GM12873 (cell line): ENCODE data around the gene FRMD3.

Experiments used
- CTCF ChIP-seq: IDR thresholded peaks from 2 replicates; pipeline ENCODE4 v1.5.1; 2012; ENCODE audit warnings: low read depth, mild to moderate bottlenecking, moderate library complexity, low read length, control low read depth; ENCODE audit not compliant: insufficient read depth; ENCODE audit errors: missing control alignments

The FRMD3 gene

DNA sequence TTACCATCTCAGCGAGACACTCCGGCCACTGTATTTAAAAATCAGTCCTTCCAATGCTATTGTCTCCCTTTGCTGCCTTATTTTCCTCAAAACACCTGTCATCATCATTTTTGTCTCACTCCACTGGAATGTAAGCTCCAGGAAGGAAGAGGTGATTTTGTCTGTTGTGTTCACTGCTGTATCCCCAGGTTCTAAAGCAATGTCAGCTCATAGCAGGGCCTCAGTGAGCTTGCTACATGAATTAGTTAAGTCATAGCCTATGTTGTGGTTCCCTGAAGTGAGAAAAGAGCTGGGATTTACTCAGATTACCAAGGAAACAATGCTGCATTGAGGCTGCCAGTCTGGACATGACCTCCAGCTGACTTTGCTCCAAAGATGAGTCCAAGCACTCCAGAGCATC lies 337.7 kb downstream of the FRMD3 start:
- no peak for TF ChIP-seq CTCF

DNA sequence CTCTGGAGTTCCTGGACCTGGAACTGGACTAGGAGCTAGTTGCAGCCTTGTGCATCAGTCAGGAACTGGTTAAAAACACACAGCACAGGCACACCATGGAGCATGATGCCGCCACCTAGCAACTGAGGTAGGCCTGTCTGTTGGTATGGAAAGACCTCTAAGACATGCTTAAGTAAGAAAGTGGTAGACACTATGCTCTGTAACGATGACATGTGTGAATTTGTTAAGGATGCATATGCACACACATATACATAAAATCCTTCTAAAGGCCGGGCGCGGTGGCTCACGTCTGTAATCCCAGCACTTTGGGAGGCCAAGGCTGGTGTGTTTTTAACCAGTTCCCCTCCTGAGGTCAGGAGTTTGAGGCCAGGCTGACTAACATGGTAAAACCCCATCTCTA lies 338.4 kb downstream of the FRMD3 start:
- no peak for TF ChIP-seq CTCF

GRCh38 chr9:83199240-83199639 lies 339.0 kb downstream of the FRMD3 start:
- TF ChIP-seq CTCF: peak; percentile 23

DNA sequence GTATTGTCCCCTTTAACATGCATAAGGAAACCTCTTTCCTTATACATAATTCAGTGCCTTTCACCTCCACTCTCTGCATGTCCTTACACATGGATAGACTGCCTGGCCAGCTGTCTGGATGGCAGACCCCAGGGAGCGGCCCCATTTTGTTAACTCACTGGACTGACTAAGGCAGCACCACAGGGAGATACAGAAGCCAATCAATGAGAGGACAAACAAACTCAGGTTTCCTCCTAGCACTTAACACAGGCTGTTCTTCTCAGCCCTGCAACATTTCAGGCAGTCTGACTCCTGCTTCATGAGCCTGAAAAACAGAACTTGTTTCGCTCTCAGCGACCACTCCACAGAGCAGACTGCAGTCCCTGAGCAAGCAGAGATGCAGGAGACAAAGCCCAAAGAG lies 339.8 kb downstream of the FRMD3 start:
- no peak for TF ChIP-seq CTCF

GRCh38 chr9:83197591-83197990 lies 340.6 kb downstream of the FRMD3 start:
- no peak for TF ChIP-seq CTCF

DNA sequence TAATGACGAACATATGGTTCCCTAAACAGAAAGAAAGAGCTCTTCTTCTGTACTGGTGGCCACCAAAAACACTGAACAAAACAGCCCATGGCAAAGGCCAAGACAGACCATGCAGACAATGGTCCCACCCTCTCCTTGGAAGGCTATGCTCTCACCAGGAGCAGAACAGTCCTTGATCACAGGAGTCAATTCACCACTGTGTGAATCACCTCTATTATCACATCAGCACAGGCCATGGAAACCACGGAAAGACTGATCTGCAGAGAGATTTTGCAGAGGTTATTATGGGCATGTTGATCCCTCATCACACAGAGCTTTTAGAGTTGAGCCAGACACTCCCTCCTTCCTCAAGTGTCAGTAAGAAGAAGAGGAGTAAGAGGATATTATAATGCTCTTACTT lies 341.3 kb downstream of the FRMD3 start:
- TF ChIP-seq CTCF: no peak
